HG02798 (cell line): ENCODE results near the gene LRRC56.

ENCODE experiments used
- ATAC-seq: cut with Tn5 transposase; IDR thresholded peaks from one replicate; pipeline ENCODE4 v1.9.1; 2021; ENCODE audit warnings: mild to moderate bottlenecking; ENCODE audit not compliant: unreplicated experiment, poor library complexity

The LRRC56 gene

DNA sequence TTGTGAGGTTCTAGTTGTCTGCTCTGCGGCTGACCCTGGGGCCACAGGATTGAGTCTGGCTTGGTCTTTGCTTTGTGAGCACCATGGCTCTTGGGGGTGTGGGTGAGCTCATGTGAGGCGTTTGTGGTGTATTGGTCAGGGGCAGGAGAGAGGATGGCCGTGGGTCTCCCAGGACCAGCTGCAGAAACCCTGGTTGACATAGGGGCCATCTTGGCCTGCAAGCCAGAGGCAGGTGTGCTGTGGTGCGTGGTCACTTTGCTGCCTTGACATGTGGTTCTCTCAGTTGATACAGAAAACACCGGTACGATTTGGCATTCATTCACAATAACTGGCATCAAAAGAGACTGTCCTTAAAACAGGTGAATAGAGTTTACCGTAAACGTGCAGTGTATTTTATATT, 50.2 kb downstream of the LRRC56 start:
- no peak for ATAC-seq

DNA sequence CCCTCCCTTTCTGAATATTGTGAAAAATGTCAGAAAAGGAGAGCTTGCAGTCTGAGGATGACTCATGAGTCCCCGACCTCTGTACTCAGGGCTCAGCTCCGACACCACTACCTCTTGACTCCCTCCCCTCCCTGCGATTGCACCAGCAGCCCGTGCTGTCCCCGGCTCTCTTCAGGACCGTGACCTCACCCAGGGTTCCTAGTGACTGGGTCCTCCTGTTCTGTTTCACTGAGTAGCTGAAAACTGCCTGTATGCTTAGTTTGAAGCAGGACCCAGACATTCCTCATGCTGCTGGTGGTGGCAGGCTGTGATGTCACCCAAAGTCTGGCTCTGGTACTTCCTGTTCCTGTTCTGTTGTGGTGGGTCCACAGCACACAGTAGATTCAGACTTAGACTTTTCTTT, 50.7 kb downstream of the LRRC56 start:
- ATAC-seq: no peak

DNA sequence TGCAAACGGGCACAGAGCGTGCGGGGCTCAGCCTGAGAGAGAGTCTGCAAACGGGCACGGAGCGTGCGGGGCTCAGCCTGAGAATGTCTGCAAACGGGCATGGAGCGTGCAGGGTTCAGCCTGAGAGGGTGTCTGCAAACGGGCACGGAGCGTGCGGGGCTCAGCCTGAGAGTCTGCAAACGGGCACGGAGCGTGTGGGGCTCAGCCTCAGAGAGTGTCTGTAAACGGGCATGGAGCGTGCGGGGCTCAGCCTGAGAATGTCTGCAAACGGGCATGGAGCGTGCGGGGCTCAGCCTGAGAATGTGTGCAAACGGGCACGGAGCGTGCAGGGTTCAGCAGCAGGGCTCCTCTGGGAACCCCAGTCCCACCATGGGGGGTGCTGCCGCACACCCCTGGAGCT, 52.5 kb downstream of the LRRC56 start:
- ATAC-seq: no peak

DNA sequence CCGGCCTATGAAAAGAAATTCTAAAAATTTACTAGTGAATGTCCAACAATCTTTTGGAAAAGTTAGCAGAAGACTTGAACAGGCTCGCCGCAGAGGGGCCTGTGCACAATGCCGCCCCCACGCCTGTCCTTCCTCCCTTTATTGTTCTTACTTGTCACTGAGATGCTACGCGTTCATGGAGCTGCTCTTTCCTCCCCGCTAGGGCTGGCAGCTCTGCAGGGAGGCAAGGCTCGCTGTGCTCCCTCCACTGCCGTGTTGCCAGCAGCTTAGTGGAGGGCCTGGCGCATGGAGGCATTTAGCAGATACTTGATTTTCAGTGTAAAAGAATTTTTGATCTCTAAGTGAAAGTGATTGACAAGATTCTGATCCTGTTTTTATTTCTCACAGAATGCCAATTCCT, 53.7 kb downstream of the LRRC56 start:
- no peak for ATAC-seq

DNA sequence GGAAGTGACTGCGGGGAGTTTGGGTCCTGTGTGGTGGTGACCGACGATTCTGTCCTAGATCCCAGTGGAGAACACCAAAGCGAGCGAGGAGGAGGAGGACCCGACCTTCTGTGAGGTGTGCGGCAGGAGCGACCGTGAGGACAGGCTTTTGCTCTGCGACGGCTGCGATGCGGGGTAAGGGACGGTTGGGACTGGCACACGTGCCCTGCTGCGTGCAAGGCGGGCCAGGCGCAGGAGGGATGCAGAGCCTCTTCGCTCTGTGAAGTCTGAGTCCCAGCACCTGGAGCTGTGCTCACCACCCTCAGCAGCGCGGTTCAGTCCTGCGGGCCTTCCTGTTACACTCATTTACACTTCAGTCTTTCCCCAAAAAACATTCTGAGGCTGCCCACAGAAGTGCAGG, 55.2 kb downstream of the LRRC56 start:
- ATAC-seq: no peak

DNA sequence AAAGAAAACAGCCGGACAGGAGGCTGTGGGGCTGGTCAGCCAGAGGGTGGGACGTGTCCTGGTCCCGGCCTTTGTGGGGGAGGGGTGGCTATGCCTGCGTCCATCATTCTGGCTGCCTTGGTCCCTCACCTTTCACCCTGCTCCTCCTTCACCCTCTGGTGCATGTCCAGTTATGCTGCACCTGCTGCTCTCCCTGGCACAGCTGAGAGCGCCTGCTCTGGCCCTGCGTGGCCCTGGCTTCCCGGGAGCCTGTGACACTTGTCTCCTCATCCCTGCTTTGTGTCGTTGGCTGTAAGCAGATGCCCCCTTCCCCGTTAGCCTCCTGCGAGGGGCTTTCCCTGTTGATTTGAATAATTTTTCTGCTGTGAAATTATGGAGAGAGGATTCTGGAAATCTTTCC, 55.6 kb downstream of the LRRC56 start:
- ATAC-seq: no peak

DNA sequence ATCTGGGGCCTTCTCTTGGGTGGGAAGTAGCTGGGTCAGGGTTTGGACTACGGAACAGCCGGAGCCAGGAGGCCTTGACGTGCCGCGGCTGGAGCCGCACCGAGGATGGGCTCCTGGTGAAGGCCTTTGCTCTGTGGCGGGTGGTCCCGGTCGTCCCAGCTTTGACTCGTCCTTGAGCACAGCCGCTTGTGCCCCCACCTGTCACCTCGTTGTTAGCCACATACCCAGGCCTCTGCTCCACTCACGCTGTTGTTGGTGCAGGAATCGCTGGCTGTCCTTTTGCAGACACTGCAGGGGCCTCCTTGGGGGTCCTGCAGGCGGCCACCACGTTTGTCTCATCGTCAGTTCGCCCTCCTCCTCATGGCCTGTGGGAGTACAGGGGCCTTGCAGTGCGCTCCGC, 56.0 kb downstream of the LRRC56 start:
- no peak for ATAC-seq

DNA sequence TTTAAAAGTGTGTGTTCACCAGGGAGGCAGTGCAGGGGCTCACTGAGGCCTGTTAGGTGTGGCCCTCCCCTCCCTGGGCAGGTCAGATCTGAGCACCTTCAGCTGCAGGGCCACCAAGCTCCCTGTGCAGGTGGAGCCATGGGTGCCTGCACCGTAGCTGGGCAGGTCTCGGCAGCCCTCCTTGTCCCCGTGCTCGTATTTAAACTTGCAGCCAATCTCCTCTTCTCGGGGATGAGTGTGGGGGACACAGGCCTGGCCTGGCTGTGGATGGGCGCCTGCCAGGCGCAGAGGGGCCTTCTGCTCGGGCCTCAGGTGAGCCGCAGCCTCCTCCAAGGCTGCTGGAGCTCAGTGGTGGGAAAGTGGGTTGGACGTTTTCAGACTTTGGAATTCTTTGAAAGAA, 58.1 kb downstream of the LRRC56 start:
- ATAC-seq: no peak

DNA sequence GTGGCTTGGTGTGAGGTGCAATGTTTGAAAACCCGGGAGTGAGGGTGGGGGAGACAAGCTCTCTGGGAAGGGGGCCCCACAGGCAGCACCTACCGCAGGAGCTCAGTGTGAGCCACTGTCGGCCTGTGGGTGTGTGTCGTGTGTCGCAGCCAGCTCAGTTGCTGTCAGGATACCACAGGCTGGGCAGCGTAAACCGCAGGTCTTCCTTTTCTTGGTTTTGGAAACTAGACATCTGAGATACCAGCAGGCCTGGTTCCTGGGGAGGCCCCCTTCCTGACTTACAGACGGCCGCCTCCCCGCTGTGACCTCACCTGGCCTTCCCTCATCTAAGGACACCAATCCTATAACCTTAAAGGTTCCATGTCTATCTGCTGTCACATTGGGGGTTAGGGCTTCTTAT, 59.0 kb downstream of the LRRC56 start:
- ATAC-seq: no peak

DNA sequence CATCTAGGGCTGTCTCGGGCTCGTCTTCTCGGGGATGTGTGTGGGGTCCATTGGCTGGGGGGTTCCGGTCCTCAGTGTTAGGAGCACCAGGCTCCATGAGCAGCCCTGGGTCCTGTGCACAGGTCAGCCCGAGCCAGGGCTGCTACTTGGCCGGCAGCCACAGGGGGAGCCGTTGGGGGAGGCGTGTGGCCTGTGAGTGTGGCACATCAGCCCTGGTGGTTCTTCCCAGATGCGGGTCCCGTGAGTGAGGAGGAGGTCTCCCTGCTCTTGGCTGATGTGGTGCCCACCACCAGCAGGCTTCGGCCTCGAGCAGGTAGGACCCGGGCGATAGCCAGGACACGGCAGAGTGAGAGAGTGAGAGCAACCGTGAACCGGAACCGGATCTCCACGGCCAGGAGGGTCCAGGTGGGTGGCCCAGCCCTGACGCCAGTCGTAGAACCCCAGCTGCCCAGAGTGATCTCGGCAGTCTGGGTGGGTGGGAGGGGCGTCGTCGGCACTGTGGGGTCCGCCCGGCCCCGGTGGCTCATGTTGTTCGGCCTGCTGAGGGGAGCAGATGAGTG, 59.9 kb downstream of the LRRC56 start:
- no peak for ATAC-seq

DNA sequence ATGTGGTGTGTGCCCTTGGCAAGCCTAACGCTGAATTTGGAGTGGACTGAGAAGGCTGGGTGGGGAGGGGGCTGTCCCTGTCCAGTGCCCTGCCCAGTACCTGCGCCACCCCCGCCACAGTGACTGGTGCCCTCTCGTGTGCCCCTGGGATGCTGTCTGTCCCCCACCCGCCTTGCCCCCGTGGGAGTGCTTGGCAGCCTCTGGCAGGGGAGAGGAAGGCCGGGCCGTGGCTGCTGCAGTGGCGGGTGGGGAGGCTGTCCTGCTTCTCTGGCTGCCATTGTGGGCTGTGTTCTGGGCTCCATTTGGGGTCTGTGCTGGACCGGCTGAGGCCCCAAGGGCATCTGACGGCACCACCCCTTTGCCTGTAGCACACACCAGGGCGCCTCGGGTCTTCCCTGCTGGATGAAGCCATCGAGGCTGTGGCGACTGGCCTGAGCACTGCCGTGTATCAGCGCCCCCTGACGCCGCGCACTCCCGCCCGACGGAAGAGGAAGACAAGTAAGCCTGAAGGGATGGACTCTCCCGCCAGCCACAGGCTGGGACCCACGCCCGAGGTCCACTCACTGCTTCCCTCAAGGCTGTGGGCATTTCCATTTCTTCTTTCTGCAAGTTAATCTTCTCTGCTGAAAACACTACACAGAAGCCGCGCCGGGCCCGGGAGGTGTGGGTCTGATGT, 60.8 kb downstream of the LRRC56 start:
- no peak for ATAC-seq

DNA sequence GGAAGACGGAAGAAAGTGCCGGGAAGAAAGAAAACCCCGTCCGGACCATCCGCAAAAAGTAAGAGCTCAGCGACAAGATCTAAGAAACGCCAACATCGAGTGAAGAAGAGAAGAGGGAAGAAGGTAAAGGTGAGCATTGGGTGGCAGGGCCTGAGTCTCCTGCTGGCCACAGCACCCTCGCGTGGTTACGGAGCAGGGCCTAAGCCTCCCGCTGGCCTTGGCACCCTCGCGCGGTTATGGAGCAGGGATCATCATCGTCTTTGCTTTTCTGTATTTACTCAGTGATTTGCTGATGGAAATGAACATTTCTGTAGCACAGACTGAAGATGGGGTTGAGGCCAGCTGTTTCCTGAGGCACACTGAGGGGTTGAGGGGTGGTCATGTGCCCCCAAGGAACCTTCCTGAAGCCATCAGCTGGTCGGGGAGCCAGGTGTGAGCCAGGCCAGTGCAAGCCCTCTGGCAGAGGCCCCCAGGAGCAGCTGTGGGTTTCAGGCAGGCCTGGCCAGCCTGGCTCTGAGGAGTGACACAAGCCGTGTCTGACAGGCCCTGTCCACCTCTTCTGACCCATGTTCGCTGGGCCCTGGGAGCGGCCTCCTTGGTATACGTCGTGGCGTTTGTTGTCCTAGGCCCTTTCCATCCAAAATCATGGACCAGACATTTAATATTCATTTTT, 64.4 kb downstream of the LRRC56 start:
- ATAC-seq: no peak

DNA sequence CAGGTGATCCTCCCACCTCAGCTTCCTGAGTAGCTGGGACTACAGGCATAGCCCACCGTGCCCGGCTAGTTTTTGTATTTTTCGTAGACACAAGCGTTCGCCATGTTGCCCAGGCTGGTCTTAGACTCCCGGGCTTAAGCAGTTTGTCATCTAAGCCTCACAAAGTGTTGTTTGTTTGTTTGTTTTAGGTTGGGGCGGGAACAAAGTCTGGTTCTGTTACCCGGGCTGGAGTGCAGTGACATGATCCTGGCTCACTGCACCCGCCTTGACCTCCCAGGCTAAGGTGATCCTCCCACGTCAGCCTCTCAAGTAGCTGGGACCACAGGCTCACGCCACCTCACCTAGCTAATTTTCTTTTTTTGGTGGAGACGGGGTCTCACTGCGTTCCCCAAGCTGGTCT, 65.8 kb downstream of the LRRC56 start:
- no peak for ATAC-seq
